Erythroblast (primary cell): ENCODE results near the gene STK17A.

Source experiments
- GATA1 ChIP-seq: IDR thresholded peaks from 2 replicates; pipeline ENCODE4 v1.6.1; 2011; ENCODE audit warnings: low read depth, mild to moderate bottlenecking, control low read depth, low read length, moderate library complexity
- POLR2A ChIP-seq: IDR thresholded peaks from 2 replicates; pipeline ENCODE4 v1.6.1; 2011; ENCODE audit warnings: mild to moderate bottlenecking, low read length

DNA sequence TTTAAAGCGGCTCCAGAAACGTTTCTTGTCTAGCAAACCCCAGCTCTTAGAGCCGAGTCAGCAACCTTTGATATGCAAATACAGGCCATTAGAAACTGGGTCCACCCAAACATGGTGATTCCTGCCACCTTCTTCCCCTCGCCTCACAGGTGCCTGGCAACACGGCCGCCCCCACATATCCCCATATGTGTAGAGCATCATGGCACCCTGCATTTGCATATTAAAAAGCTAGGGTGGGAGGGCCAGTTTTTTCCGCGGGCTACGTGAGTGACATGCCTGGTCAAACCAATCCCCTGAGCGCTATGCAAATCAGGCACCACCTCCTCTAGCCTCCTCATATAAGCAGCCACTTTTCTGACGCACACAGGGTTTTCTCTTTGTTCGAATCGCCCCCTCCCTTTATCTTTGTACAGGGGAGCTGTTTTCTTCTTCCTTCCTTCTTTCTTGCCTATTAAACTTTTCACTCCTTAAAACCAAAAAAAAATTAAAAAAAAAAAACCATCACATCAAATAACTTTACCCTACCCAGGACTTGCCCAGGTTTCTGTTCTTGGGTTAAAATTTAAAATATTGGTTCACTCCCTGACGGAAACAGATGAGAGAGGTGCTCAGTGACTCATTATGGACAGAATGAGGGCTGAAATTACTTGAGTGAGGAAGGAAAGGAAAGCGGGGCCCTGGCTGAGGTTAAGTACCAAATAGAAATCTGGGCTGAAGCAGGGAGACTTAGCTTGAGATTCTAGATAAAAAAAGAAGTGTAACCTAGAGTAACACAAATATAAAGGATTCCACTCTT is 86.6 kb downstream of the STK17A start:
- TF ChIP-seq POLR2A (no peak), GATA1 (no peak)
